Esophagus muscularis mucosa (tissue), 4 donors: ENCODE measurements around the gene ACOXL. TPM values are rescaled to one million over a fixed set of nuclear protein-coding genes. Genes with fewer than 3 reads are reported as not detected.

ENCODE experiments used
- DNase-seq: peaks from one replicate; pipeline ENCODE4 v3.0.0-alpha.2; 2017; ENCODE audit errors: extremely low spot score
- H3K27ac ChIP-seq, 4 donors: fragments of 200-600 bp; sonication (generic); replicated peaks in 1 of 4; 1 replicate in 3 of 4; 2 replicates in 1 of 4; pipeline ENCODE4 v1.5.1; 2016 to 2019; ENCODE audit warnings: mild to moderate bottlenecking in 1 of 4
- H3K27me3 ChIP-seq, 4 donors: fragments of 200-600 bp; sonication (generic); one replicate each; pipeline versions ENCODE4 v1.5.1 to v1.6.0; 2016 to 2019
- H3K36me3 ChIP-seq, 4 donors: fragments of 200-600 bp; sonication (generic); one replicate each; pipeline ENCODE4 v1.5.1; 2016 to 2019
- H3K4me1 ChIP-seq, 4 donors: fragments of 200-600 bp; sonication (generic); one replicate each; pipeline ENCODE4 v1.5.1; 2016 to 2019
- H3K4me3 ChIP-seq, 4 donors: fragments of 200-600 bp; sonication (generic); 1 replicate in 2 of 4; 2 replicates in 2 of 4; pipeline ENCODE4 v1.5.1; 2016 to 2019; ENCODE audit warnings: mild to moderate bottlenecking in 4 of 4, moderate library complexity in 1 of 4
- H3K9me3 ChIP-seq, 4 donors: fragments of 200-600 bp; sonication (generic); 1 replicate in 3 of 4; 2 replicates in 1 of 4; pipeline ENCODE4 v1.5.1; 2016 to 2019
- CTCF ChIP-seq, 3 experiments: fragments of 200-600 bp in 2 of 3; fragments of 450-650 bp in 1 of 3; sonication (generic) in 2 of 3; IDR thresholded peaks; one replicate each; pipeline ENCODE4 v1.5.1; 2017 to 2019; ENCODE audit warnings: antibody characterized with exemption in 3 of 3, mild to moderate bottlenecking in 2 of 3, moderate library complexity in 1 of 3
- EP300 ChIP-seq: sonication (generic); formaldehyde crosslinking; IDR thresholded peaks from one replicate; pipeline ENCODE4 v1.6.1; 2017; ENCODE audit warnings: antibody characterized with exemption
- POLR2A ChIP-seq: fragments of 450-650 bp; IDR thresholded peaks from one replicate; pipeline ENCODE4 v1.6.1; 2017; ENCODE audit warnings: antibody characterized with exemption, moderate library complexity, mild to moderate bottlenecking, low read depth
- POLR2AphosphoS5 ChIP-seq, 2 donors: sonication (generic); formaldehyde crosslinking; IDR thresholded peaks; one replicate each; pipeline ENCODE4 v1.6.1; 2017; ENCODE audit warnings: antibody characterized with exemption in 2 of 2
- WGBS: methylation state at CpG from one replicate; pipeline ENCODE4 v1.1.5; 2018; 5-methylcytosine and 5-hydroxymethylcytosine counted together
- intact Hi-C: fragments of 100-400 bp; cut with DNase I; formaldehyde crosslinking; loops from one replicate; pipeline ENCODE4 v1.15.1; 2023
- total RNA-seq, 4 donors: library from RNA; depleted of rRNA; stranded (reverse); fragments of >200 nt; gene quantifications; one replicate each; pipeline versions ENCODE4 v1.1.0 to v1.2.1, GENCODE V29; 2016

ACOXL gene
- total RNA-seq, 4 donors from 2014 or later = not detected

- TF ChIP-seq CTCF (IDR thresholded peaks at IDR 0.05) = no peak
- no peak for TF ChIP-seq POLR2AphosphoS5 (IDR thresholded peaks at IDR 0.05)
- TF ChIP-seq POLR2A = no peak
- no peak for TF ChIP-seq EP300
Measured at GRCh38 chr2:110727923-110728322, 4.5 kb upstream of the ACOXL start.

GRCh38 chr2:110729106-110729505, 3.3 kb upstream of the ACOXL start:
- no peak overlapping the region for H3K4me3 ChIP-seq
- no peaks in the 10 kb centered on the region for H3K36me3 ChIP-seq
- 73% methylated on average over 7 of the region's 7 CpGs for WGBS
- no peak overlapping the region for H3K27ac ChIP-seq
- no peaks in the 10 kb centered on the region for H3K9me3 ChIP-seq
- TF ChIP-seq POLR2AphosphoS5 (IDR thresholded peaks at IDR 0.05) (no peak), CTCF (IDR thresholded peaks at IDR 0.05) (no peak), POLR2A (no peak), EP300 (no peak)
- H3K4me1 ChIP-seq = peaks cover 9 to 15% (median 11%) of the 10 kb centered on the region in 4 donors
- DNase-seq = peak; percentile 42
- intact Hi-C loops = no loop called here
- peaks cover 8 to 38% (median 23%) of the 10 kb centered on the region in 4 donors for H3K27me3 ChIP-seq

More at GRCh38 chr2:110727923-110728322, 4.5 kb upstream of the ACOXL start:
- H3K27ac ChIP-seq = no peak overlapping the region
- no peaks in the 10 kb centered on the region for H3K36me3 ChIP-seq
- DNase-seq = peak; percentile 29
- peaks cover 8 to 9% (median 8%) of the 10 kb centered on the region in 4 donors for H3K4me1 ChIP-seq
- intact Hi-C loops = no loop called here
- H3K9me3 ChIP-seq = no peaks in the 10 kb centered on the region
- H3K27me3 ChIP-seq = peaks cover 8 to 26% (median 14%) of the 10 kb centered on the region in 4 donors
- 92% methylated on average over 4 of the region's 4 CpGs for WGBS
- H3K4me3 ChIP-seq = no peak overlapping the region

- H3K27ac ChIP-seq = no peak overlapping the region
- TF ChIP-seq POLR2A (no peak), POLR2AphosphoS5 (IDR thresholded peaks at IDR 0.05) (no peak), CTCF (IDR thresholded peaks at IDR 0.05) (no peak), EP300 (no peak)
- peaks cover 9 to 15% (median 11%) of the 10 kb centered on the region in 4 donors for H3K4me1 ChIP-seq
- no peak overlapping the region for H3K4me3 ChIP-seq
- H3K36me3 ChIP-seq = no peaks in the 10 kb centered on the region
- intact Hi-C loops = no loop called here
- WGBS = 97% methylated on average over 5 of the region's 5 CpGs
- H3K27me3 ChIP-seq = peaks cover 8 to 56% (median 25%) of the 10 kb centered on the region in 4 donors
- DNase-seq = peak; percentile 29
- H3K9me3 ChIP-seq = no peaks in the 10 kb centered on the region
Measured at GRCh38 chr2:110731064-110731463, 1.3 kb upstream of the ACOXL start.

- no peaks in the 10 kb centered on the region for H3K36me3 ChIP-seq
- 58% methylated on average over 4 of the region's 4 CpGs for WGBS
- H3K4me1 ChIP-seq = peaks cover 9 to 15% (median 11%) of the 10 kb centered on the region in 4 donors
- DNase-seq = peak; percentile 29
- peaks cover 0 to 7% (median 2%) of the 10 kb centered on the region in 4 donors for H3K9me3 ChIP-seq
- peaks cover 8 to 92% (median 28%) of the 10 kb centered on the region in 4 donors for H3K27me3 ChIP-seq
- H3K27ac ChIP-seq = no peak overlapping the region
- no peak for TF ChIP-seq POLR2AphosphoS5 (IDR thresholded peaks at IDR 0.05)
- TF ChIP-seq CTCF (IDR thresholded peaks at IDR 0.05) = no peak
- intact Hi-C loops = no loop called here
- H3K4me3 ChIP-seq = no peak overlapping the region
Measured at GRCh38 chr2:110735366-110735765, 3.0 kb downstream of the ACOXL start.

- WGBS = 100% methylated on average over 2 of the region's 2 CpGs
- Histone ChIP-seq H3K27ac (no peak overlapping the region), H3K4me1 (peaks cover 2 to 7% (median 4%) of the 10 kb centered on the region in 4 donors), H3K4me3 (no peak overlapping the region), H3K9me3 (peaks cover 0 to 7% (median 2%) of the 10 kb centered on the region in 4 donors), H3K36me3 (no peaks in the 10 kb centered on the region), H3K27me3 (peaks cover 1 to 71% (median 16%) of the 10 kb centered on the region in 4 donors)
- TF ChIP-seq EP300 (no peak), CTCF (IDR thresholded peaks at IDR 0.05) (no peak), POLR2AphosphoS5 (IDR thresholded peaks at IDR 0.05) (no peak), POLR2A (no peak)
- intact Hi-C loops = no loop called here
- DNase-seq = peak; percentile 39
Measured at GRCh38 chr2:110737783-110738182, 5.4 kb downstream of the ACOXL start.
